Stimulated activated CD4-positive, alpha-beta T cell treated with anti-CD3 and anti-CD28 coated beads, TNF-alpha, amount 100 ng/mL, for 1 hour (primary cell): ENCODE results near the gene MYO1G.
"Not testable (repeated sequence)": the region's sequence is repeated elsewhere in the genome, so short reads cannot be mapped to it uniquely, and the experiment has no call there.

Experiments
- DNase-seq, 3 donors: peaks; one replicate each; pipeline ENCODE4 v3.0.0-alpha.2; 2020; ENCODE audit warnings: low read depth in 3 of 3, low spot score in 1 of 3

The MYO1G gene

GRCh38 chr7:44944821-44945220 is 34.0 kb downstream of the MYO1G start:
- DNase-seq = no peak

DNA sequence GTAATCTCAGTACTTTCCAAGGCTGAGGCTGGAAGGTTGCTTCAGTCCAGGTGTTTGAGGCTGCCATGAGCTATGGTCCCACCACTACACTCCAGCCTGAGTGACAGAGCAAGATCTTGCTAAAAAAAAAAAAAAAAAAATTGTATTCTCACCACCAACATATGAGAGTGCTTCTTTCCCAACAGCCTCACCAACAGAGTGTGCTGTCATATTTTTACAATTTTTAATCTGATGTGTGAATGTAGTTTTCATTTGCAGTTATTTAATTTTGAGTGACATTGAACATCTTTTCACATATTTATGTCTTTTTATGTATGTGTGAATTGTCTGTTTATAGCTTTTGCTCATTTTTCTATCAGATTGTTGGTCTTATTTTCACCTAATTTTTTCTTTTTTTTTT is 35.2 kb downstream of the MYO1G start:
- DNase-seq = no peak

DNA sequence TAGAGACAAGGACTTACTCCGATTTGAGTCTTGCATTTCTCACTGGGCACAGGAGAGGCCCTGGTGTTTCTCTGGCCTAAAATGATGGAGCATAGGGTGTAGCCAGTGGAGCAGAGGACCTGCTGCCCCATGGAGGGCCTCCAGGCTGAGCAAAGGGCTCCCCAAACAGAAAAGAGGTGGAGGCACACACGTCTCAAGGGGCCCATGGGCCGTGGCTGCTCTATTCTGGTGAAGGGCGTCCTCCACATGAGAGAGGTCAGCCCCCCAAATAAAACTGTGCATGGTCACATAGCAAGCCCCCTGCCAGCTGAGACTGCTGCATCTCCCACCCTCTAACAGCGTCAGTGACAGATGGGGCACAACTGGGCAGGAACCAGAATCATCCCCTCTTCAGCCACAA is 41.4 kb downstream of the MYO1G start:
- DNase-seq = no peak

- no peak for DNase-seq
Observed at GRCh38 chr7:44936322-44936721, 42.5 kb downstream of the MYO1G start.

DNA sequence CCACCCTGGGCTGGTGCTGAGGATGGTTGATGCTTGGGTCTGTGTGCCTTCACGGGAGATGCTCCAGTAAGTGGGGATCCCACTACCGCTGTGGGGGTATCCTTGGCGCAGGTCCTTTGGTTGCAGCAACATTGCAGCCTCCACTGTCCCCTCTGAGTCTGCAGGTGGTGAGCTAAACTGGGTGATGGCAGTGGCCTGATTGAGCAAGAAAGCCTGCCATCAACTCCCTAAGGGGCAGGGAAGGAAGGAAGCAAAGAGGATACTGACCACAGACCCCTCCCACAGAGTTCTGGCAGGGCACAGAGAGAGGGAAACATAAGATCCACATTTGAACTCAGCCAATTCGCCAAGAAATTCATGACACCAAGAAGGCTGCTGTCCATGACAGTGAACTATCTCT is 43.2 kb downstream of the MYO1G start:
- no peak for DNase-seq

DNA sequence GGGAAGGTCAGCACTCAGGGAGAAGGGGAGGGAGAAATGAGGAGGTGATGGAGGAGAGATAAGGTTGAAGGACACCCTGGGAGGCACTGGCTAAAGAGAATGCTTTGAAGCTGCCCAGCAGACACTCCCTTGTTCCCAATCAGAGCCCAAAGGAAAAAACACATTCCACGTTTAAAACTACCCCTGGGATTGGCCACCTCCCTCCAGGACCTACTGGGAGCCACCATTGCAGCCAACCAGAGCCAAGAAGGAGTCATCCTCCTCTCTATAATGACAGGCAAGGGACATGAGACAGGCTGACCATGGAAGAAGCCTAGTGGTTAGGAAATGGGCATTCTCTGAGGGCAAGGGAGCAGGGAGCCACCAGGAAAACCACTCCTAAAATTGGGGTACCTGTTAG is 43.8 kb downstream of the MYO1G start:
- DNase-seq = no peak

DNA sequence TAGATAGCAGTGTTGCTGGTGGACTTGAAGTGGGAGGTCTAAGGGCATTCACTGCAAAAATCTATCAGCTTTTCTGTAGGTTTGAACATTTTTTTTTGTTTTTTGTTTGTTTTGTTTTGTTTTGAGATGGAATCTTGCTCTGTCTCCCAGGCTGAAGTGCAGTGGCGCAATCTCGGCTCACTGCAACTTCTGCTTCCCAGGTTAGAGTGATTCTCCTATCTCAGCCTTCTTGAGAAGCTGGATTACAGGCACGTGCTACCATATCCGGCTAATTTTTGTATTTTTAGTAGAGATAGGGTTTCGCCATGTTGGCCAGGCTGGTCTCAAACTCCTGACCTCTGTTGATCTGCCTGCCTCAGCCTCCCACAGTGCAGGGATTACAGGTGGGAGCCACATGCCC is 44.3 kb downstream of the MYO1G start:
- not testable (repeated sequence) for DNase-seq

DNA sequence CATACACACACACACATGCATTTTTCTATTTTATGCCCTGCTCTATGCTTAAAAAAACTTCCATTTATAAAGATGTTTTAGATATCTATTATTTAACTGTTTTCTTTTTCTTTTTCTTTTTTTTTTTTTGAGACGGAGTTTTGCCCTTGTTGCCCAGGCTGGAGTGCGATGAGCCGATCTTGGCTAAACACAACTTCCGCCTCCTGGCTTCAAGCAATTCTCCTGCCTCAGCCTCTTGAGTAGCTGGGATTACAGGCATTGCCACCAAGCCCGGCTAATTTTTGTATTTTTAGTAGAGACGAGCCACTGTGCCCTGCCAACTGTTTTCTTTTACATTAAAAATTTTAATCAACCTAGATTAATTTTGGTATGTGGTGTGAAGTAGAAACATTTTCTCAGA is 47.9 kb downstream of the MYO1G start:
- no peak for DNase-seq

DNA sequence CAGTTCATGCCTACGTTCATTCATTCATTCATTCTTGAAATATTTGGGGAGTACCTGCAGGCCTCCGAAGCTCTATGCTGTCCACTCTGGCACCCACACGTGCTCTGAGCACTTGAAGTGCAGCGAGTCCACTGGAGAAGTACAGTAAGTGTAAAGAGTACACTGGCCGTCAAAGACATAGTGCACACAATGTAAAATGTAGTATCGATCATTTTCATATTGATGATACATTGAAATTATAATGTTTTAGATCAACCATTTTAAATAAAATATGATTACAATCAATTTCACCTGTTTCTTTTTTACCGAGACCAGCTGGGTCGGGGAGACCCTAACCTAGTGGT is 56.5 kb downstream of the MYO1G start:
- DNase-seq = no peak

DNA sequence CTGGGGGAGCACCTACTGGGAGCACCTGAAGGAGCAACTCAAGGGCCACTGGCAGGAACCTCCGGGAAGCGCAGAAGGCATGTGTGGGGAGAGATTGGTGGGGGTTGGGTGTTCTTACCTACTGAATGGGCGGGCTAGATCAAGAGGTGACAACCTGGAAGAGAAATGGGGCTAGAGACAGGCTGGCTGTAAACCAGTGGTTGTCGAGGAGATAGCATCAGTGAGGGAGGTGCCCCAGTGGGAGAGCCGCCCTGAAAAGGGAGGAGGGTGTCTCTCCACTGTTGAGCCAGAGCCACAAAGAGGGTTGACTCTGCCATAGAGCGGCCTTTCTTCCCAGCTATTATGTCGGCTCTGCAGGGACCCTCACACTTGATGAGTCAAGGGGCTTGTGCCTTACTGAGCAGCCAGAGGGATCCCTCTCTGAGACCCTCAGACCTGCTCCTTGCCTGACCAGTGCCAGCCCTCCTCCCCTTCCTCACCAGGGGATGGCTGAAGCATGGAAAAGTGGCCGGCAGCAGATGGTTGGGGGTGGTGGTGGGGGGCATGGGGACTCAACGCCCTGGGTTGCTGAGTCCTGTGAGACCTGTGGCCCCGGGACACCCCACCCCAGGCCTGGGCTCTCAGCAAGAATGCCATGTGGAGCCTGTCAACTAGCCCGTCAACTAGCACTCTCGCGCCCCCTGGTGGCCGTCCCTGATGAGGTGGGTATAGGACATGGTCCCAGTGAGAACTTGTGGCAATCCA is 57.0 kb downstream of the MYO1G start:
- DNase-seq = peak; percentile 88 to 98 (median 89)

GRCh38 chr7:44920119-44920518 is 58.7 kb downstream of the MYO1G start:
- no peak for DNase-seq

- no peak for DNase-seq
Observed at GRCh38 chr7:44918029-44918428, 60.8 kb downstream of the MYO1G start.

GRCh38 chr7:44917465-44917864 is 61.4 kb downstream of the MYO1G start:
- no peak for DNase-seq

- peak; percentile 15 to 35 (median 35) for DNase-seq
Observed at GRCh38 chr7:44914992-44915607, 63.7 kb downstream of the MYO1G start.

DNA sequence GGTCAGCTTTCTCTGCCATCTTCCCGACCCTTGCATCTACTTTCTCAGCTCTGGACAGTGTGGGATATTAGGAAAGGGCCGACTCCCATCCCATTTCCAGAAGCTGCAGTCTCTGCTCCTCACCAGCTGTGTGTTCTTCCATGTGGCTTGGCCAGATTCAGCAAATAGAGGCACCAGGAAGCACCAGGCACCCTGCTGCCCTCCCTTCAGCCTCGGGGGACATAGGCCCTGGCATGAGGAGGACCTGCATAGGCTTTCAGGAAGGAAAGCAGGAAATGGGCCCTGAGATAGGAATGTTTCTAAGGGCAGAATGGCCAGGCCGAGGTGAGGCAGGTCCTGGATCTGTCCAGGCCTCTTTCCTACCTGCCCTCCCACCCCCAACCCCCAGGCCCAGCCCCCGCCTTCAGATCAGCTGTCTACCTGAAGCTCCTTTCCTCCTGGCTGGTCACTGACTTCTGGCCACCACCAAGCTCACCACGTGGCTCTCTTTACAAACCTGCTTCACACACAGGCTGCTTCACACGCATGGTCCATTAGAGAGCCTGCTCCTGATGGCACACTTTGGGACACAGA is 66.0 kb downstream of the MYO1G start:
- no peak for DNase-seq
